Hematopoietic multipotent progenitor cell treated with erythropoietin and hydrocortisone succinate and interleukin-3 and kit ligand, for 8 days (in vitro differentiated cells): ENCODE measurements around the gene SNRPA.
A peak's percentile ranks its signal among the peaks of the same experiment; 100 is the strongest.
"Not testable (repeated sequence)": the region's sequence is repeated elsewhere in the genome, so short reads cannot be mapped to it uniquely, and the experiment has no call there.

Experiments
- DNase-seq: peaks from one replicate; pipeline ENCODE4 v3.0.0-alpha.2; 2015

Gene SNRPA

GRCh38 chr19:40777937-40778705 lies 27.1 kb downstream of the SNRPA start, which contains the start of gene RAB4B:
Gene RAB4B (plus strand): TSS chr19:40778247. CDS start chr19:40778376, 129 bp downstream.
- peak; percentile 99 for DNase-seq

GRCh38 chr19:40778706-40779284 lies 27.8 kb downstream of the SNRPA start:
- DNase-seq: no peak

GRCh38 chr19:40780582-40780981 lies 29.6 kb downstream of the SNRPA start:
- no peak for DNase-seq

GRCh38 chr19:40781140-40781539 lies 30.1 kb downstream of the SNRPA start:
- no peak for DNase-seq

GRCh38 chr19:40783711-40784110 lies 32.7 kb downstream of the SNRPA start:
- no peak for DNase-seq

- DNase-seq: not testable (repeated sequence)
Observed at GRCh38 chr19:40784146-40784545, 33.1 kb downstream of the SNRPA start.

- DNase-seq: no peak
Observed at GRCh38 chr19:40785526-40785925, 34.5 kb downstream of the SNRPA start.

GRCh38 chr19:40786060-40787037 lies 35.3 kb downstream of the SNRPA start:
- no peak for DNase-seq

GRCh38 chr19:40791349-40791748 lies 40.3 kb downstream of the SNRPA start:
- no peak for DNase-seq

GRCh38 chr19:40791996-40792395 lies 41.0 kb downstream of the SNRPA start:
- DNase-seq: no peak

- DNase-seq: no peak
Observed at GRCh38 chr19:40797166-40797962, 46.4 kb downstream of the SNRPA start.

GRCh38 chr19:40797963-40798682 lies 47.1 kb downstream of the SNRPA start:
- peak; percentile 91 for DNase-seq

GRCh38 chr19:40798683-40799557 lies 47.9 kb downstream of the SNRPA start, which contains the start of gene EGLN2:
Gene EGLN2 (plus strand): TSS chr19:40799191. CDS start chr19:40800573, 1,382 bp downstream.
- peak; percentile 100 for DNase-seq

- DNase-seq: no peak
Observed at GRCh38 chr19:40799558-40800338, 48.7 kb downstream of the SNRPA start.

GRCh38 chr19:40800339-40800996 lies 49.5 kb downstream of the SNRPA start:
- no peak for DNase-seq

GRCh38 chr19:40800997-40801377 lies 50.0 kb downstream of the SNRPA start:
- no peak for DNase-seq

GRCh38 chr19:40801426-40802299 lies 50.7 kb downstream of the SNRPA start:
- DNase-seq: peak; percentile 56
